Neural crest cell (in vitro differentiated cells): ENCODE measurements around the gene PRR27. TPM values are rescaled to one million over a fixed set of nuclear protein-coding genes. Genes with fewer than 3 reads are reported as not detected.

Source experiments
- DNase-seq: peaks from one replicate; pipeline ENCODE4 v3.0.0; 2021; ENCODE audit warnings: low read depth, mixed read lengths, low spot score
- H3K27ac Mint-ChIP-seq: one replicate; pipeline ENCODE4 v1.8.0; 2021; ENCODE audit warnings: mild to moderate bottlenecking, mixed read lengths; ENCODE audit not compliant: unreplicated experiment
- H3K27me3 Mint-ChIP-seq: 2 replicates; pipeline ENCODE4 v1.8.0; 2021; ENCODE audit warnings: low read depth, mild to moderate bottlenecking, mixed read lengths
- H3K36me3 Mint-ChIP-seq: 2 replicates; pipeline ENCODE4 v1.8.0; 2021; ENCODE audit warnings: low read depth, mild to moderate bottlenecking, mixed read lengths
- H3K4me1 Mint-ChIP-seq: 2 replicates; pipeline ENCODE4 v1.8.0; 2021; ENCODE audit warnings: mixed read lengths
- H3K4me3 Mint-ChIP-seq: one replicate; pipeline ENCODE4 v1.8.0; 2021; ENCODE audit warnings: mild to moderate bottlenecking, mixed read lengths
- H3K9me3 Mint-ChIP-seq: 2 replicates; pipeline ENCODE4 v1.8.0; 2021; ENCODE audit warnings: mixed read lengths
- CTCF ChIP-seq: fragments of 200-600 bp; sonication (generic); conservative IDR thresholded peaks from 2 replicates; pipeline ENCODE4 v1.5.0; 2021; ENCODE audit warnings: antibody characterized with exemption, mild to moderate bottlenecking
- total RNA-seq: library from RNA; stranded (reverse); gene quantifications from 2 replicates; pipeline ENCODE4 v1.2.1, GENCODE V29; 2021

PRR27 gene
- total RNA-seq, 1 donor from 2014 or later = not detected

DNA sequence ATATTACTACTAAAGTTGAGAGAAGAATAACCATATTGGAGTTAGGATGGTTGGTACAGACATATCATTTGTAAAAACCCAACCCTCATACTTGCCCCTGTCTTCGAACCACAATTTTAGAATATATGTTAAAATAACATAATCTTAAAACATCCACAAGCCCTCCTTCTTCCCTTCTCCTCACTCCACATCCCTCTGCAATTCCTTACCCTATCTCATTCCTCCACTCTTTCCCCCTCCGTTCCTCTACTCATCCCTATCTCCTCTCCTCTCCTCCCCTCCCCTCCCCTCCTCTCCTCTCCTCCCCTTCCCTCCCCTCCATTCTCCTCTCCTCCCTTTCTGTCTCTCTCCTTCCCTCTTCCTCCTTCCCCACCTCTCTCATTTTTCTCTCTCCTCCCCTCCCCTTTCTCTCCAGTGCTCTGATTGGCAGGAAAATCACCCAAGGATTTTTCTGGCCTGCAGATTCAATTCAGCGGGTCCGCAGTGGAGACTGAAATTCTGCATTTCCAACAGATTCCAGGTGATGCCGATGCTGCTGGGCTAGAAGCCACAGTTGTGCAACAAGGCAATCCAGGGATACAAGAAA, 24.1 kb downstream of the PRR27 start:
- Mint-ChIP-seq H3K27ac (no peak overlapping the region), H3K4me1 (peaks cover 8% of the 10 kb centered on the region), H3K27me3 (peaks cover 11% of the 10 kb centered on the region), H3K9me3 (no peaks in the 10 kb centered on the region), H3K36me3 (no peaks in the 10 kb centered on the region), H3K4me3 (no peak overlapping the region)
- no peak for DNase-seq
- no peak for TF ChIP-seq CTCF

GRCh38 chr4:70179811-70180210, 25.8 kb downstream of the PRR27 start:
- DNase-seq = no peak
- peaks cover 8% of the 10 kb centered on the region for H3K4me1 Mint-ChIP-seq
- no peak for TF ChIP-seq CTCF
- no peaks in the 10 kb centered on the region for H3K9me3 Mint-ChIP-seq
- H3K27me3 Mint-ChIP-seq = peaks cover 6% of the 10 kb centered on the region
- H3K4me3 Mint-ChIP-seq = no peak overlapping the region
- H3K27ac Mint-ChIP-seq = no peak overlapping the region
- no peaks in the 10 kb centered on the region for H3K36me3 Mint-ChIP-seq

GRCh38 chr4:70181864-70182263, 27.8 kb downstream of the PRR27 start:
- H3K9me3 Mint-ChIP-seq = no peaks in the 10 kb centered on the region
- H3K36me3 Mint-ChIP-seq = no peaks in the 10 kb centered on the region
- TF ChIP-seq CTCF = no peak
- no peak overlapping the region for H3K27ac Mint-ChIP-seq
- H3K4me1 Mint-ChIP-seq = peaks cover 8% of the 10 kb centered on the region
- H3K4me3 Mint-ChIP-seq = no peak overlapping the region
- peaks cover 6% of the 10 kb centered on the region for H3K27me3 Mint-ChIP-seq
- DNase-seq = no peak

DNA sequence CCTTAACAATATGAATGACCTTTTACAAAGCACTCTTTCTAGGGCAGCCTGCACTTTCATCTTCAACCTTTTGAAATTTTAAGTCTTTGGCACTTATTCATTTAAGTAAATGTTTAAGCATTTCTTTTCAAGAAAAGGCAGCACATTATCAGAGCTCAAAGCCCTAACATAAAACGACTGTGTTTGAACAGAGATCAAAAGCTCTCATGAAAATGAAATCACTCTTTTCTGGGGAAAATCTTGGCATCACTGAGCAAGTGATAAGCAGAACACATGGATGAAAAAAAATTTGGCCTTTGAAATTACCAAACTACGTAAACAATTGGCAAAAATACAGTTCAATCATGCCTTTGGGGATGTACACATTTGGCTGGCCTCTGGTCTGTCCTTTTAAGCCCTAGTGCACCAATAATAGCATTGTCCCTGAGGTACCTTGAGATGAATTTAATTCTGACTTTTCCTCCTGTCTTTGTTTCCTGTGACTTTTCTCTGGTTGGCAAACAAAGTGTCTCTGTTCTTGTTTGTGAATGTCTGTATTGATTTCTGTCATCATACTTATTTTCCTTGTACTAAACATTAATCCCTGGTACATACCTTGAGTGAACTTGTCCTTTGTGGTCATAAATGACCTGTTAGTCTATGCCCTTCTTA, 28.6 kb downstream of the PRR27 start:
- no peaks in the 10 kb centered on the region for H3K36me3 Mint-ChIP-seq
- DNase-seq = no peak
- peaks cover 8% of the 10 kb centered on the region for H3K4me1 Mint-ChIP-seq
- peaks cover 2% of the 10 kb centered on the region for H3K27me3 Mint-ChIP-seq
- no peak for TF ChIP-seq CTCF
- no peak overlapping the region for H3K27ac Mint-ChIP-seq
- no peak overlapping the region for H3K4me3 Mint-ChIP-seq
- H3K9me3 Mint-ChIP-seq = no peaks in the 10 kb centered on the region

DNA sequence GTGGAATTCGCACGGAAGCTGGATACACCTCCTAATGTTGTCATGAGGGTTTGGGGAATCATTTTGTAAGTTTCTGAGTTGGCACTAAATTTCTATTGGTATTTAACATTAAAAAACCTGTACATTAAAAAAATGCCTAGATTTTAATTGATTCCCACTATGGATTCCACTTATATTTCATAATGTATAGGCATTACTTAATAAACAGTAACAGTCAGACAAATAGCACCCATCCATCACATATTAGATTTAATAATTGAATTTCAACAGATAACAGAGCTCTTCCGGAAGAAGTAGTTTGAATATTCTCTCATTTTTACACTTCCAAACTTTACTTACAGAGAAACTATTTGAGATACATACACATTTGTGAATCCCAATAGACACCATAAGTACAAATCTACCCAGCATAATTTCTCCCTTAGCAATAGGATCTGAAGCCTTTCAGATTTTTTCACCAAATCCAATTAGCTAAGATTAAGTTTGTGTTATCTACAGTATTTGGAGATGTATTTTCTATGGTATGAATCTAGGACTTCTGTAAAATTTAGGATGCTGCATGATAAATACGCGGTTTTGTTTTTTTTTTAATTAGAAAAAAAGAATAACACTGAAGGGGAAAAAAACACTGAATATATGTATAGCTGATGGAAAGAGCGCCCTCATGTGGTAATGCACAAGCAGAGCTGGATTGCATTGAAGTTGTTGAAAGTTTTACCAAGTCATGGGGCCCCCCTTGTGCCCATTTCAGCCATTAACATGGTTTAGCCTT, 29.3 kb downstream of the PRR27 start:
- H3K4me1 Mint-ChIP-seq = peaks cover 8% of the 10 kb centered on the region
- no peaks in the 10 kb centered on the region for H3K9me3 Mint-ChIP-seq
- H3K27ac Mint-ChIP-seq = no peak overlapping the region
- H3K36me3 Mint-ChIP-seq = no peaks in the 10 kb centered on the region
- peak; percentile 34 for DNase-seq
- H3K27me3 Mint-ChIP-seq = peaks cover 1% of the 10 kb centered on the region
- H3K4me3 Mint-ChIP-seq = no peak overlapping the region
- peak; percentile 87 for TF ChIP-seq CTCF
